ENCODE measurements around the gene MMP24. TPM values are rescaled to one million over a fixed set of nuclear protein-coding genes. Genes with fewer than 3 reads are reported as not detected.

Gene MMP24
- total RNA-seq, 5 donors from 2014 or later (not counting 1 experiment from before 2014, with no cell fraction given): 0.15 to 0.49 (median 0.16) TPM; not detected in 2

GRCh38 chr20:35269055-35269781, 42.7 kb downstream of the MMP24 start:
- peaks cover 0 to 5% of the 10 kb centered on the region in 2 experiments for H3K4me1 ChIP-seq (ENCODE audit: control insufficient read depth in 1 of 2, extremely low read depth in 1 of 2, insufficient read depth in 2 of 2, low read length in 2 of 2)
- DNase-seq: peak in 25 of 35 experiments; percentile 18 to 68 (median 35)
- ChIA-PET CTCF (interaction anchor here in 1 of 2 donors (1.1 to 1.4 kb wide), 3 partner anchors 122 to 173 kb away, joined by 3 to 8 read pairs (median 6); partner anchors contain the start of gene EDEM2), POLR2A (no interaction called here)
- WGBS (ENCODE audit: insufficient coverage): 80% methylated on average over 11 of the region's 14 CpGs
- H3K9me3 ChIP-seq: no peaks in the 10 kb centered on the region
- no peaks in the 10 kb centered on the region for H3K27me3 Mint-ChIP-seq
- no peaks in the 10 kb centered on the region for H3K9me3 Mint-ChIP-seq
- H3K36me3 Mint-ChIP-seq: peaks cover 28% of the 10 kb centered on the region
- no peak overlapping the region for H3K4me3 ChIP-seq (ENCODE audit: control insufficient read depth in 1 of 2, extremely low read depth in 1 of 2, low read length in 1 of 2)
- no peak overlapping the region for H3K27ac Mint-ChIP-seq
- peak; percentile 60 to 69 (median 63) for ATAC-seq (replicated peaks in 1 of 4)
- no peaks in the 10 kb centered on the region for H3K27me3 ChIP-seq (replicated peaks in 1 of 2; ENCODE audit: control insufficient read depth in 2 of 2, extremely low read depth in 1 of 2, insufficient read depth in 2 of 2, low read length in 1 of 2)
- no peak overlapping the region for H3K27ac ChIP-seq (ENCODE audit: low read length)
- H3K4me1 Mint-ChIP-seq: peaks cover 8 to 12% (median 12%) of the 10 kb centered on the region in 3 donors
- H3K4me3 Mint-ChIP-seq: no peak overlapping the region
- H3K36me3 ChIP-seq (ENCODE audit: control insufficient read depth in 2 of 2, extremely low read depth in 1 of 2, insufficient read depth in 1 of 2, low read length in 1 of 2): peaks cover 17 to 41% of the 10 kb centered on the region in 2 donors

- ATAC-seq (replicated peaks in 1 of 4): no peak
- 95% methylated on average over 15 of the region's 19 CpGs for WGBS (ENCODE audit: insufficient coverage)
- ChIA-PET CTCF (interaction anchor here in 1 of 2 donors (0.8 to 1.4 kb wide), 2 partner anchors 123 to 503 kb away, joined by 3 read pairs; partner anchors contain the start of gene EDEM2), POLR2A (interaction anchor here (0.5 to 0.6 kb wide), 2 partner anchors 49 to 389 kb away, joined by 3 to 4 read pairs; no protein-coding TSS in a partner anchor)
- H3K4me3 ChIP-seq (ENCODE audit: control insufficient read depth in 1 of 2, extremely low read depth in 1 of 2, low read length in 1 of 2): no peak overlapping the region
- no peaks in the 10 kb centered on the region for H3K27me3 Mint-ChIP-seq
- H3K27ac Mint-ChIP-seq: no peak overlapping the region
- H3K9me3 ChIP-seq: no peaks in the 10 kb centered on the region
- H3K4me1 ChIP-seq (ENCODE audit: control insufficient read depth in 1 of 2, extremely low read depth in 1 of 2, insufficient read depth in 2 of 2, low read length in 2 of 2): peaks cover 0 to 11% of the 10 kb centered on the region in 2 experiments
- H3K9me3 Mint-ChIP-seq: no peaks in the 10 kb centered on the region
- DNase-seq: no peak
- H3K27me3 ChIP-seq (replicated peaks in 1 of 2; ENCODE audit: control insufficient read depth in 2 of 2, extremely low read depth in 1 of 2, insufficient read depth in 2 of 2, low read length in 1 of 2): no peaks in the 10 kb centered on the region
- H3K27ac ChIP-seq (ENCODE audit: low read length): no peak overlapping the region
- peaks cover 18 to 47% of the 10 kb centered on the region in 2 donors for H3K36me3 ChIP-seq (ENCODE audit: control insufficient read depth in 2 of 2, extremely low read depth in 1 of 2, insufficient read depth in 1 of 2, low read length in 1 of 2)
- peaks cover 25% of the 10 kb centered on the region for H3K36me3 Mint-ChIP-seq
- peaks cover 8 to 12% (median 12%) of the 10 kb centered on the region in 3 donors for H3K4me1 Mint-ChIP-seq
- H3K4me3 Mint-ChIP-seq: no peak overlapping the region
Measured at GRCh38 chr20:35270021-35270902, 43.8 kb downstream of the MMP24 start.

- H3K36me3 Mint-ChIP-seq: peaks cover 24% of the 10 kb centered on the region
- no peak overlapping the region for H3K27ac Mint-ChIP-seq
- H3K4me1 Mint-ChIP-seq: peaks cover 11 to 17% (median 12%) of the 10 kb centered on the region in 3 donors
- no peaks in the 10 kb centered on the region for H3K27me3 Mint-ChIP-seq
- ATAC-seq (replicated peaks in 1 of 4): no peak
- H3K36me3 ChIP-seq (ENCODE audit: control insufficient read depth in 2 of 2, extremely low read depth in 1 of 2, insufficient read depth in 1 of 2, low read length in 1 of 2): peaks cover 18 to 50% of the 10 kb centered on the region in 2 donors
- H3K4me3 Mint-ChIP-seq: no peak overlapping the region
- H3K27me3 ChIP-seq (replicated peaks in 1 of 2; ENCODE audit: control insufficient read depth in 2 of 2, extremely low read depth in 1 of 2, insufficient read depth in 2 of 2, low read length in 1 of 2): no peaks in the 10 kb centered on the region
- H3K4me1 ChIP-seq (ENCODE audit: control insufficient read depth in 1 of 2, extremely low read depth in 1 of 2, insufficient read depth in 2 of 2, low read length in 2 of 2): peaks cover 0 to 21% of the 10 kb centered on the region in 2 experiments
- no peak for DNase-seq
- no peaks in the 10 kb centered on the region for H3K9me3 ChIP-seq
- H3K27ac ChIP-seq (ENCODE audit: low read length): no peak overlapping the region
- no peaks in the 10 kb centered on the region for H3K9me3 Mint-ChIP-seq
- ChIA-PET CTCF (interaction anchor here in 1 of 2 donors (0.8 kb wide), 1 partner anchor 504 kb away, joined by 3 read pairs; no protein-coding TSS in a partner anchor), POLR2A (no interaction called here)
- H3K4me3 ChIP-seq (ENCODE audit: control insufficient read depth in 1 of 2, extremely low read depth in 1 of 2, low read length in 1 of 2): no peak overlapping the region
- WGBS (ENCODE audit: insufficient coverage): 92% methylated on average over 15 of the region's 20 CpGs
Measured at GRCh38 chr20:35271073-35271882, 44.8 kb downstream of the MMP24 start.

- no peak overlapping the region for H3K4me3 ChIP-seq (ENCODE audit: control insufficient read depth in 1 of 2, extremely low read depth in 1 of 2, low read length in 1 of 2)
- peaks cover 15 to 18% (median 17%) of the 10 kb centered on the region in 3 donors for H3K4me1 Mint-ChIP-seq
- H3K4me1 ChIP-seq (ENCODE audit: control insufficient read depth in 1 of 2, extremely low read depth in 1 of 2, insufficient read depth in 2 of 2, low read length in 2 of 2): peaks cover 0 to 27% of the 10 kb centered on the region in 2 experiments
- H3K27ac Mint-ChIP-seq: no peak overlapping the region
- no peak overlapping the region for H3K27ac ChIP-seq (ENCODE audit: low read length)
- POLR2A ChIA-PET: no interaction called here
- peaks cover 14 to 44% of the 10 kb centered on the region in 2 donors for H3K36me3 ChIP-seq (ENCODE audit: control insufficient read depth in 2 of 2, extremely low read depth in 1 of 2, insufficient read depth in 1 of 2, low read length in 1 of 2)
- no peaks in the 10 kb centered on the region for H3K27me3 Mint-ChIP-seq
- no peaks in the 10 kb centered on the region for H3K27me3 ChIP-seq (replicated peaks in 1 of 2; ENCODE audit: control insufficient read depth in 2 of 2, extremely low read depth in 1 of 2, insufficient read depth in 2 of 2, low read length in 1 of 2)
- WGBS (ENCODE audit: insufficient coverage): 90% methylated on average over 6 of the region's 7 CpGs
- H3K9me3 ChIP-seq: no peaks in the 10 kb centered on the region
- ATAC-seq (replicated peaks in 1 of 4): no peak
- H3K9me3 Mint-ChIP-seq: no peaks in the 10 kb centered on the region
- CTCF ChIA-PET: no interaction called here
- H3K4me3 Mint-ChIP-seq: no peak overlapping the region
- DNase-seq: no peak
- peaks cover 18% of the 10 kb centered on the region for H3K36me3 Mint-ChIP-seq
Measured at GRCh38 chr20:35271904-35272303, 45.4 kb downstream of the MMP24 start.

- Mint-ChIP-seq H3K4me1 (peaks cover 19 to 27% (median 25%) of the 10 kb centered on the region in 3 donors), H3K27me3 (no peaks in the 10 kb centered on the region), H3K27ac (peak overlapping the region in 1 of 2 donors; percentile 11), H3K9me3 (no peaks in the 10 kb centered on the region), H3K4me3 (no peak overlapping the region), H3K36me3 (peaks cover 9% of the 10 kb centered on the region)
- WGBS (ENCODE audit: insufficient coverage): 92% methylated on average over 9 of the region's 13 CpGs
- Histone ChIP-seq H3K27ac (ENCODE audit: low read length) (no peak overlapping the region), H3K27me3 (replicated peaks in 1 of 2; ENCODE audit: control insufficient read depth in 2 of 2, extremely low read depth in 1 of 2, insufficient read depth in 2 of 2, low read length in 1 of 2) (no peaks in the 10 kb centered on the region), H3K9me3 (no peaks in the 10 kb centered on the region), H3K4me1 (ENCODE audit: control insufficient read depth in 1 of 2, extremely low read depth in 1 of 2, insufficient read depth in 2 of 2, low read length in 2 of 2) (peaks cover 0 to 37% of the 10 kb centered on the region in 2 experiments), H3K4me3 (ENCODE audit: control insufficient read depth in 1 of 2, extremely low read depth in 1 of 2, low read length in 1 of 2) (no peak overlapping the region), H3K36me3 (ENCODE audit: control insufficient read depth in 2 of 2, extremely low read depth in 1 of 2, insufficient read depth in 1 of 2, low read length in 1 of 2) (peaks cover 14 to 32% of the 10 kb centered on the region in 2 donors)
- ATAC-seq (replicated peaks in 1 of 4) (no peak), DNase-seq (no peak)
- CTCF ChIA-PET: no interaction called here
- POLR2A ChIA-PET: interaction anchor here in 1 of 2 donors (0.6 to 0.7 kb wide), 2 partner anchors 45 to 275 kb away, joined by 3 read pairs; no protein-coding TSS in a partner anchor
Measured at GRCh38 chr20:35273449-35274171, 47.1 kb downstream of the MMP24 start.

Measured in T-cell (primary cell).